Activated B cell treated with CpG ODN at 0.5 μM for 24 hours (primary cell): Measurements from ENCODE around the gene NT5C1A. TPM values are rescaled to one million over a fixed set of nuclear protein-coding genes. Genes with fewer than 3 reads are reported as not detected.

Experiments
- ATAC-seq: fragments of 200-7000 bp; cut with Tn5 transposase; one replicate; pipeline ENCODE4 v1.10.0; 2021; ENCODE audit warnings: low read depth, mild to moderate bottlenecking, moderate library complexity
- CTCF ChIA-PET: fragments of 350-600 bp; sonication (Branson Sonifier 250); formaldehyde crosslinking; loops from one replicate; lab custom pipeline; 2021; ENCODE audit warnings: antibody characterized with exemption; lab: Charles Lee
- POLR2A ChIA-PET: fragments of 350-600 bp; sonication (Branson Sonifier 250); formaldehyde crosslinking; loops from one replicate; lab custom pipeline; 2021; ENCODE audit warnings: antibody characterized with exemption; lab: Charles Lee
- DNase-seq: peaks from one replicate; pipeline ENCODE4 v3.0.0; 2022
- H3K27ac Mint-ChIP-seq: one replicate; pipeline ENCODE4 v1.8.0; 2020; ENCODE audit warnings: mixed read lengths
- H3K27me3 Mint-ChIP-seq: one replicate; pipeline ENCODE4 v1.8.0; 2021; ENCODE audit warnings: mixed read lengths
- H3K36me3 Mint-ChIP-seq: one replicate; pipeline ENCODE4 v1.8.0; 2021; ENCODE audit warnings: low read depth, mixed read lengths
- H3K4me1 Mint-ChIP-seq: one replicate; pipeline ENCODE4 v1.8.0; 2021; ENCODE audit warnings: mixed read lengths
- H3K4me3 Mint-ChIP-seq: one replicate; pipeline ENCODE4 v1.8.0; 2020; ENCODE audit warnings: mild to moderate bottlenecking, mixed read lengths
- H3K9me3 Mint-ChIP-seq: one replicate; pipeline ENCODE4 v1.8.0; 2020; ENCODE audit warnings: mixed read lengths
- intact Hi-C: fragments of 100-400 bp; cut with micrococcal nuclease; formaldehyde crosslinking; loops from one replicate; pipeline ENCODE4 v1.15.1; 2024
- total RNA-seq: library from RNA; stranded (reverse); gene quantifications from 2 replicates; pipeline ENCODE4 v1.2.3, GENCODE V29; 2022
- TF ChIP-seq, protein P1 (sequence below): fragments of 200-600 bp; IDR thresholded peaks from one replicate; pipeline ENCODE4 v1.8.0; 2022; ENCODE audit warnings: antibody characterized with exemption, mild to moderate bottlenecking

The NT5C1A gene
- total RNA-seq, 1 donor from 2014 or later, result not detected

DNA sequence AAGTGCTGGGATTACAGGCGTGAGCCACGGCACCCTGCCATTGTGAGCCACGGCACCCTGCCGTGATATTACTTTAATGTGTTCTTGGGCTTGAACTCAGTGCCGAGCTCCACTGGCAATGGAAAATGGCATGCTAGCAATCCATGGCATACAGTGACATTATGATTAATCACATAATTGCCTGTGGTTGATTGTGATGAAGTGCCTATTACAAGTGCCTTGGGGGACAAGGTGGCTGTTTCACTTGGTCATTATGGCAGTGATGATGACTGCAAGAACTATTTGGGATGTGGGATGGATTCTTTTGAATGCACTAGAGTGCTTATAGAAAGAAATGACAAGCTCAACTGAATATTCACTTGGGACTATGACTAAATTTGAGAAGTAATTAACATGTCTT is 41.6 kb upstream of the NT5C1A start:
- no peaks in the 10 kb centered on the region for H3K36me3 Mint-ChIP-seq
- no peaks in the 10 kb centered on the region for H3K4me1 Mint-ChIP-seq
- ChIA-PET POLR2A (interaction anchor here (0.6 kb wide), 1 partner anchor 620 kb away, joined by 3 read pairs; no protein-coding TSS in a partner anchor), CTCF (interaction anchor here (0.9 kb wide), 1 partner anchor 36 kb away, joined by 3 read pairs; no protein-coding TSS in a partner anchor)
- H3K27me3 Mint-ChIP-seq, result peaks cover 39% of the 10 kb centered on the region
- H3K4me3 Mint-ChIP-seq, result no peak overlapping the region
- intact Hi-C loops, result no loop called here
- H3K9me3 Mint-ChIP-seq, result peaks cover 2% of the 10 kb centered on the region
- H3K27ac Mint-ChIP-seq, result no peak overlapping the region
- no peak for DNase-seq
- TF ChIP-seq, protein P1, sequence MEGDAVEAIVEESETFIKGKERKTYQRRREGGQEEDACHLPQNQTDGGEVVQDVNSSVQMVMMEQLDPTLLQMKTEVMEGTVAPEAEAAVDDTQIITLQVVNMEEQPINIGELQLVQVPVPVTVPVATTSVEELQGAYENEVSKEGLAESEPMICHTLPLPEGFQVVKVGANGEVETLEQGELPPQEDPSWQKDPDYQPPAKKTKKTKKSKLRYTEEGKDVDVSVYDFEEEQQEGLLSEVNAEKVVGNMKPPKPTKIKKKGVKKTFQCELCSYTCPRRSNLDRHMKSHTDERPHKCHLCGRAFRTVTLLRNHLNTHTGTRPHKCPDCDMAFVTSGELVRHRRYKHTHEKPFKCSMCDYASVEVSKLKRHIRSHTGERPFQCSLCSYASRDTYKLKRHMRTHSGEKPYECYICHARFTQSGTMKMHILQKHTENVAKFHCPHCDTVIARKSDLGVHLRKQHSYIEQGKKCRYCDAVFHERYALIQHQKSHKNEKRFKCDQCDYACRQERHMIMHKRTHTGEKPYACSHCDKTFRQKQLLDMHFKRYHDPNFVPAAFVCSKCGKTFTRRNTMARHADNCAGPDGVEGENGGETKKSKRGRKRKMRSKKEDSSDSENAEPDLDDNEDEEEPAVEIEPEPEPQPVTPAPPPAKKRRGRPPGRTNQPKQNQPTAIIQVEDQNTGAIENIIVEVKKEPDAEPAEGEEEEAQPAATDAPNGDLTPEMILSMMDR, result no peak
- no peak for ATAC-seq

DNA sequence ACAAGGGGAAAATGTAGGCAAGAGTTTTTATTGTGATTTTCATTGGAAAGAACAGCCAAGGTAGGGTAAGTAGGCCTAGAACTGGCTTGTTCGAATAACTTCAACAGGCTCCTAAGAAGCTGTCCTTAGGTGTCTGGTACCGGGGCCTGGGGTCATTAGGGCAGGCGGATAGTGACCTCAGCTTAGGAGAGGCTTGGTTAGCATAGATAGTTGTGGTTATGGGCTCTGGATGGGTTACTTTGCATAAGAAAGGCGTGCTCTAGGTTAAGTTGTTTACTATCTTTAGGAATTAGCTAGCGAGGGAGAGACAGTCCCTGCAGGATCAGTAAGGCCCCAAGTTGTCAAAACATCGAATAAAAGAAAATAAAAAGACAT is 40.0 kb upstream of the NT5C1A start:
- H3K4me3 Mint-ChIP-seq, result no peak overlapping the region
- H3K36me3 Mint-ChIP-seq, result no peaks in the 10 kb centered on the region
- no peak for DNase-seq
- H3K4me1 Mint-ChIP-seq, result no peaks in the 10 kb centered on the region
- intact Hi-C loops, result no loop called here
- ChIA-PET CTCF (interaction anchor here (0.9 kb wide), 1 partner anchor 13 kb away, joined by 4 read pairs; no protein-coding TSS in a partner anchor), POLR2A (no interaction called here)
- no peak for ATAC-seq
- peaks cover 2% of the 10 kb centered on the region for H3K9me3 Mint-ChIP-seq
- TF ChIP-seq, protein P1, result no peak
- no peak overlapping the region for H3K27ac Mint-ChIP-seq
- peaks cover 29% of the 10 kb centered on the region for H3K27me3 Mint-ChIP-seq

- POLR2A ChIA-PET, result no interaction called here
- DNase-seq, result no peak
- no peaks in the 10 kb centered on the region for H3K4me1 Mint-ChIP-seq
- intact Hi-C loops, result no loop called here
- no peak overlapping the region for H3K4me3 Mint-ChIP-seq
- TF ChIP-seq, protein P1, result no peak
- no peak overlapping the region for H3K27ac Mint-ChIP-seq
- H3K27me3 Mint-ChIP-seq, result peaks cover 23% of the 10 kb centered on the region
- ATAC-seq, result no peak
- CTCF ChIA-PET, result no interaction called here
- H3K9me3 Mint-ChIP-seq, result peaks cover 2% of the 10 kb centered on the region
- H3K36me3 Mint-ChIP-seq, result no peaks in the 10 kb centered on the region
Observed at GRCh38 chr1:39711104-39711965, 39.4 kb upstream of the NT5C1A start.

- no peak overlapping the region for H3K27ac Mint-ChIP-seq
- DNase-seq (no peak), ATAC-seq (no peak)
- ChIA-PET POLR2A (no interaction called here), CTCF (no interaction called here)
- no peaks in the 10 kb centered on the region for H3K4me1 Mint-ChIP-seq
- no peak overlapping the region for H3K4me3 Mint-ChIP-seq
- H3K36me3 Mint-ChIP-seq, result no peaks in the 10 kb centered on the region
- TF ChIP-seq, protein P1, result no peak
- H3K27me3 Mint-ChIP-seq, result peaks cover 13% of the 10 kb centered on the region
- intact Hi-C loops, result no loop called here
- H3K9me3 Mint-ChIP-seq, result peaks cover 2% of the 10 kb centered on the region
Observed at GRCh38 chr1:39707506-39707905, 35.6 kb upstream of the NT5C1A start.

- H3K4me1 Mint-ChIP-seq, result no peaks in the 10 kb centered on the region
- no peaks in the 10 kb centered on the region for H3K36me3 Mint-ChIP-seq
- DNase-seq, result no peak
- peaks cover 7% of the 10 kb centered on the region for H3K27me3 Mint-ChIP-seq
- POLR2A ChIA-PET, result interaction anchor here (1.1 kb wide), 1 partner anchor 8 kb away, joined by 10 read pairs; no protein-coding TSS in a partner anchor
- intact Hi-C loops, result no loop called here
- no peak for ATAC-seq
- peaks cover 2% of the 10 kb centered on the region for H3K9me3 Mint-ChIP-seq
- H3K4me3 Mint-ChIP-seq, result no peak overlapping the region
- TF ChIP-seq, protein P1, result no peak
- CTCF ChIA-PET, result no interaction called here
- H3K27ac Mint-ChIP-seq, result no peak overlapping the region
Observed at GRCh38 chr1:39704757-39705156, 32.9 kb upstream of the NT5C1A start.
